Heart left ventricle (tissue), 13 donors: ENCODE results near the gene KLF4.

Source experiments
- POLR2A ChIP-seq, 2 donors: fragments of 450-650 bp; IDR thresholded peaks; one replicate each; pipeline ENCODE4 v1.6.1; 2017; ENCODE audit warnings: antibody characterized with exemption in 2 of 2, mild to moderate bottlenecking in 2 of 2, moderate library complexity in 2 of 2
- TF ChIP-seq, protein P1 (sequence below), 12 donors: fragments of 200-600 bp; sonication (generic) in 4 of 12; IDR thresholded peaks; one replicate each; pipeline versions ENCODE4 v1.5.0 to v1.8.0; 2018 to 2022; ENCODE audit warnings: antibody characterized with exemption in 12 of 12, mild to moderate bottlenecking in 5 of 12
- donor health status: ischemic (EF 13 %, LVEDD 7.1; RV severe dilation, severe dysfunction).
- donor health status: DM: no; HTN: yes; CAD: no.
- donor health status: DM: no; HTN: no; CAD: no.
- donor health status: ischemic (EF 25% LVEDD 6.9; RV normal size, moderate dysfunction).
- donor health status: ischemic (EF 25% LVEDD 5.7; RV mildly dilated, moderate dysfunction).
- donor health status: ischemic (EF 35%, LVEDD 5.7; RV mildly dilated, moderate dysfunction).
- donor health status: nonischemic (EF 11% LVEDD 7.7; RV severe dilation, severe dysfunction).
- donor health status: DM: yes; HTN: yes; CAD: no.
- donor health status: PGD.
- donor health status: ischemic (EF 29% LVEDD 5.4; RV normal size, mild dysfunction).
- donor health status: nonischemic (EF 23%, LVEDD 6.1; RV moderate dilation, normal function).

DNA sequence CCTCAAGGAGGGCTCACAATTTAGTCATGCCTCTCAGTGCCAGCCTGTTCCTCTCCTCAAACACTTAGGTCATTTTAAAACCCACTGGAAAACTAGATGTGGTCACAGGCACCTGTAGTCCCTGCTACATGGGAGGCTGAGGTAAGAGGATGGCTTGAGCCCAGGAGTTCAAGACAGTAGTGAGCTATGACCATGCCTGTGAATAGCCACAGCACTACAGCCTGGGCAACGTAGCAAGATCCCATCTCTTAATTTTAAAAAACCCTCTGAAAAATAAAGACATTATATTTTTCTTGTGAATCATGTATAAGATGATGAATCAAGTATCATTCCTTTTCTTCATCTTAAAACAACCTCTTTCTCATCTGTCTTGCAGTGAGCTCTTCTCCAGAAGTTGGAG, 45.8 kb downstream of the KLF4 start:
- TF ChIP-seq, protein P1, sequence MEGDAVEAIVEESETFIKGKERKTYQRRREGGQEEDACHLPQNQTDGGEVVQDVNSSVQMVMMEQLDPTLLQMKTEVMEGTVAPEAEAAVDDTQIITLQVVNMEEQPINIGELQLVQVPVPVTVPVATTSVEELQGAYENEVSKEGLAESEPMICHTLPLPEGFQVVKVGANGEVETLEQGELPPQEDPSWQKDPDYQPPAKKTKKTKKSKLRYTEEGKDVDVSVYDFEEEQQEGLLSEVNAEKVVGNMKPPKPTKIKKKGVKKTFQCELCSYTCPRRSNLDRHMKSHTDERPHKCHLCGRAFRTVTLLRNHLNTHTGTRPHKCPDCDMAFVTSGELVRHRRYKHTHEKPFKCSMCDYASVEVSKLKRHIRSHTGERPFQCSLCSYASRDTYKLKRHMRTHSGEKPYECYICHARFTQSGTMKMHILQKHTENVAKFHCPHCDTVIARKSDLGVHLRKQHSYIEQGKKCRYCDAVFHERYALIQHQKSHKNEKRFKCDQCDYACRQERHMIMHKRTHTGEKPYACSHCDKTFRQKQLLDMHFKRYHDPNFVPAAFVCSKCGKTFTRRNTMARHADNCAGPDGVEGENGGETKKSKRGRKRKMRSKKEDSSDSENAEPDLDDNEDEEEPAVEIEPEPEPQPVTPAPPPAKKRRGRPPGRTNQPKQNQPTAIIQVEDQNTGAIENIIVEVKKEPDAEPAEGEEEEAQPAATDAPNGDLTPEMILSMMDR (IDR thresholded peaks at IDR 0.05): no peak
- no peak for TF ChIP-seq POLR2A (IDR thresholded peaks at IDR 0.05)
